Smooth muscle cell (in vitro differentiated cells): Measurements from ENCODE around the gene IGF1R. TPM values are rescaled to one million over a fixed set of nuclear protein-coding genes. Genes with fewer than 3 reads are reported as not detected.

Experiments
- DNase-seq: peaks from one replicate; lab custom pipeline; 2025; ENCODE audit not compliant: unreplicated experiment; lab: John Stamatoyannopoulos, UW
- H2AFZ ChIP-seq: fragments of 200-600 bp; sonication (generic); 2 replicates; pipeline ENCODE4 v1.6.0; 2016; ENCODE audit warnings: antibody characterized with exemption, low read depth, mild to moderate bottlenecking
- H3F3A ChIP-seq: fragments of 200-600 bp; sonication (generic); 2 replicates; pipeline ENCODE4 v1.6.0; 2017; ENCODE audit warnings: antibody characterized with exemption, low read depth
- H3K27ac ChIP-seq: fragments of 200-600 bp; sonication (generic); 2 replicates; pipeline ENCODE4 v1.5.1; 2016; ENCODE audit warnings: low read depth, mild to moderate bottlenecking
- H3K27me3 ChIP-seq: fragments of 200-600 bp; sonication (generic); 2 replicates; pipeline ENCODE4 v1.6.1; 2016; ENCODE audit warnings: low read depth, mild to moderate bottlenecking
- H3K36me3 ChIP-seq: fragments of 200-600 bp; sonication (generic); 2 replicates; pipeline ENCODE4 v1.5.1; 2016; ENCODE audit warnings: low read depth
- H3K4me1 ChIP-seq: fragments of 200-600 bp; sonication (generic); 2 replicates; pipeline ENCODE4 v1.5.1; 2016; ENCODE audit warnings: low read depth
- H3K4me2 ChIP-seq: fragments of 200-600 bp; sonication (generic); 2 replicates; pipeline ENCODE4 v1.6.0; 2016; ENCODE audit warnings: mild to moderate bottlenecking
- H3K4me3 ChIP-seq: fragments of 200-600 bp; sonication (generic); 2 replicates; pipeline ENCODE4 v1.5.1; 2016; ENCODE audit warnings: mild to moderate bottlenecking
- H3K79me2 ChIP-seq: fragments of 200-600 bp; sonication (generic); 2 replicates; pipeline ENCODE4 v1.6.0; 2016; ENCODE audit warnings: low read depth, mild to moderate bottlenecking
- H3K9ac ChIP-seq: fragments of 200-600 bp; sonication (generic); 2 replicates; pipeline ENCODE4 v1.6.0; 2016; ENCODE audit warnings: low read depth
- H3K9me3 ChIP-seq: fragments of 200-600 bp; sonication (generic); replicated peaks from 2 replicates; pipeline ENCODE4 v1.5.1; 2016; ENCODE audit warnings: low read depth
- H4K20me1 ChIP-seq: fragments of 200-600 bp; sonication (generic); 2 replicates; pipeline ENCODE4 v1.6.0; 2016; ENCODE audit warnings: low read depth
- WGBS: methylation state at CpG from one replicate; pipeline ENCODE4 v1.1.7; 2016; ENCODE audit warnings: low lambda C conversion rate; 5-methylcytosine and 5-hydroxymethylcytosine counted together
- polyA plus RNA-seq: library from polyadenylated mRNA; unstranded; fragments of >200 nt; fragmentation: Nextera tagmentation; extraction: Ambion mirVana; gene quantifications from 2 replicates; pipeline ENCODE4 v1.2.1, GENCODE V29; 2016
- total RNA-seq: library from RNA; depleted of rRNA; stranded (reverse); fragments of >200 nt; gene quantifications from 2 replicates; pipeline ENCODE4 v1.2.3, GENCODE V29; 2014
- TF ChIP-seq, protein P1 (sequence below): fragments of 200-600 bp; sonication (generic); IDR thresholded peaks from 2 replicates; pipeline ENCODE4 v1.5.1; 2017; ENCODE audit warnings: borderline replicate concordance, mild to moderate bottlenecking, antibody characterized with exemption; ENCODE audit not compliant: insufficient read depth, poor library complexity, severe bottlenecking

IGF1R gene
- total and polyA plus RNA-seq, 2 experiments from 2014 or later: 14.0 to 70.2 TPM

DNA sequence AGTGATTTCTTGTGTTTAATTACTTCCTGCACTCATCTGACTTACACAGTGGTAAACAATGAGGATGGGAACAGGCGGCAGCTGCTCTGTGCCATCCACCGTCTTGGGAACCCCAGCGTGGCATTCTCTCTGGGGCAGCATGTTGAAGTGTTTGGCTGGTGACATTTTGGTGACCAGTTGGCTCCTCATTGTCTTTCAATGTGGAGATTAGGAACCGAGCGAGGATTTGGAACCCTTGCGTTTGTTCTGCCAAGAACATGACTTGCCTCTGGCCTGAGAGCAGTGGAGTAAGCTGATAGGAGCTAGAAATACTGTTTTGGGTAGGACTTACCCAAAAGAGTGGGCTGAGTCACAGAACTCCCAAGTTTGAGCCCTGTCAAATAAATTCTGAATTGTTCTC is 88.8 kb downstream of the IGF1R start:
- Histone ChIP-seq H3K4me3 (no peak overlapping the region), H3K27me3 (no peaks in the 10 kb centered on the region), H3K4me1 (peaks cover 3% of the 10 kb centered on the region), H3K4me2 (no peak overlapping the region), H2AFZ (no peak overlapping the region), H3K27ac (no peak overlapping the region), H3K36me3 (no peaks in the 10 kb centered on the region), H3F3A (peaks cover 7% of the 10 kb centered on the region), H4K20me1 (peaks cover 83% of the 10 kb centered on the region), H3K79me2 (peaks cover 98% of the 10 kb centered on the region), H3K9ac (no peak overlapping the region), H3K9me3 (no peaks in the 10 kb centered on the region)
- DNase-seq: no peak
- TF ChIP-seq, protein P1, sequence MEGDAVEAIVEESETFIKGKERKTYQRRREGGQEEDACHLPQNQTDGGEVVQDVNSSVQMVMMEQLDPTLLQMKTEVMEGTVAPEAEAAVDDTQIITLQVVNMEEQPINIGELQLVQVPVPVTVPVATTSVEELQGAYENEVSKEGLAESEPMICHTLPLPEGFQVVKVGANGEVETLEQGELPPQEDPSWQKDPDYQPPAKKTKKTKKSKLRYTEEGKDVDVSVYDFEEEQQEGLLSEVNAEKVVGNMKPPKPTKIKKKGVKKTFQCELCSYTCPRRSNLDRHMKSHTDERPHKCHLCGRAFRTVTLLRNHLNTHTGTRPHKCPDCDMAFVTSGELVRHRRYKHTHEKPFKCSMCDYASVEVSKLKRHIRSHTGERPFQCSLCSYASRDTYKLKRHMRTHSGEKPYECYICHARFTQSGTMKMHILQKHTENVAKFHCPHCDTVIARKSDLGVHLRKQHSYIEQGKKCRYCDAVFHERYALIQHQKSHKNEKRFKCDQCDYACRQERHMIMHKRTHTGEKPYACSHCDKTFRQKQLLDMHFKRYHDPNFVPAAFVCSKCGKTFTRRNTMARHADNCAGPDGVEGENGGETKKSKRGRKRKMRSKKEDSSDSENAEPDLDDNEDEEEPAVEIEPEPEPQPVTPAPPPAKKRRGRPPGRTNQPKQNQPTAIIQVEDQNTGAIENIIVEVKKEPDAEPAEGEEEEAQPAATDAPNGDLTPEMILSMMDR: no peak
- 93% methylated on average over 6 of the region's 6 CpGs for WGBS

DNA sequence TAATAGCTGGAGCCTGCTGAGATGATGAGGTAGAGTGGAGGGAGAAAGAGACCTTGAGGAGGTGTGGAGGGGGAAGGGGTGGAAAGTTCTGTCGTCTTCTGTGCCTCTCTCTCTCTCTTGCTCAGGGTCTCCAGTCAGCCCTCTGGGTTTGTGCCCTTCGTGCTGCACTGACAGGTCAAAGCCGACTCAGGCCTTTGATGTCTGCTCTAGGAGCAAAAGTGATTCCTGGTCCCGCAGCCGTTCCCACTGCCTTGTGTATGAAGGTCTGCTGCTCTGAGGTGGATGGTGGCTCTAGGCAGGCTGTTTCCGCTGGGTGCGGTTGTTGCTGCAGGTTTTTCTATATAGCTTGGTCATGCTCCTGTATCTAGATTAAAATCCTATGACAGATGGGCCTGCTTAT is 89.4 kb downstream of the IGF1R start:
- no peak overlapping the region for H3K27ac ChIP-seq
- H3F3A ChIP-seq: peaks cover 7% of the 10 kb centered on the region
- no peaks in the 10 kb centered on the region for H3K9me3 ChIP-seq
- no peak overlapping the region for H3K4me3 ChIP-seq
- peaks cover 88% of the 10 kb centered on the region for H4K20me1 ChIP-seq
- 79% methylated on average over 7 of the region's 7 CpGs for WGBS
- H3K27me3 ChIP-seq: no peaks in the 10 kb centered on the region
- H3K36me3 ChIP-seq: no peaks in the 10 kb centered on the region
- DNase-seq: no peak
- H3K79me2 ChIP-seq: peaks cover 98% of the 10 kb centered on the region
- H3K9ac ChIP-seq: no peak overlapping the region
- no peak overlapping the region for H2AFZ ChIP-seq
- TF ChIP-seq, protein P1: no peak
- peaks cover 3% of the 10 kb centered on the region for H3K4me1 ChIP-seq
- no peak overlapping the region for H3K4me2 ChIP-seq

DNA sequence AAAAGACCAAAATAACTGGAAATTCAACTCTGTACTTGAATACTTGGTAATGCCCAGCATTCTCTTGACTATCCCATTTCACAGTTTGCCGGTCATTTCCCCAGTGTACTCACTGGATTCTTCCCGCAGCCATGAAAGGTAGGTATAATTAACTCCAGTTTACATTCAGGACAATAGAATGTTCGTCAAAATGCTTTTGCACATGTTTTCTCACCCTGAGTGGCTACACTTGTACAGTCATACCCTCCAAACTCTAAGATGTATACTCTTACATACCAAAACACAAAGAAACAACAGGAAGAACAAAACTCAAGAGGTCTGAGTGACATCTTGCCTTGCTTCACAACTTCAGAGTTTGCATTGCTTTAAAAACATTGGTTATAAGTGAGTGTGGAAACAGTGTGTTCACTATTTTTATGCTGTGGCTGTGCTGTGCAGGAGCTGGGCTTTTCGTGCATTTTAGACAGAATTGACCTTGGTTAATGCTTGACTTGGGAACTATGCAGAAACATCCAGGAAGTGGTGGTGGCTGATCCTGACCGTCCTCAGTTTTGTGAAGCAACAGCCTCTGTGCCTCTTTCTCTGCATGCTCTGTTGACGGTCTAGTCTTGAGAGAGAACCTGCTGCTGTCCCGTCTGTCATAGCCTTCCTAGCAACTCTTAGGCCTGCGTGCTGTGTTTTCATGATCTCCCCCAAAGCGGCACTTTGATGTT is 90.5 kb downstream of the IGF1R start:
- peaks cover 91% of the 10 kb centered on the region for H4K20me1 ChIP-seq
- no peak overlapping the region for H3K4me3 ChIP-seq

More for the DNA sequence above, 90.5 kb downstream of the IGF1R start:
- Histone ChIP-seq H3K27ac (peak overlapping the region; percentile 6), H3K27me3 (no peaks in the 10 kb centered on the region), H3K9ac (no peak overlapping the region), H3K4me1 (peaks cover 3% of the 10 kb centered on the region), H3K4me2 (no peak overlapping the region), H3K9me3 (no peaks in the 10 kb centered on the region), H3K36me3 (no peaks in the 10 kb centered on the region), H3K79me2 (peaks cover 98% of the 10 kb centered on the region), H2AFZ (no peak overlapping the region), H3F3A (peaks cover 7% of the 10 kb centered on the region)
- WGBS: 70% methylated on average over 9 of the region's 9 CpGs
- TF ChIP-seq, protein P1: no peak
- no peak for DNase-seq
